Muscle layer of duodenum (tissue), 2 donors: ENCODE measurements around the gene SPTBN2.
"Not testable (repeated sequence)": the region's sequence is repeated elsewhere in the genome, so short reads cannot be mapped to it uniquely, and the experiment has no call there.

Source experiments
- H3K27ac ChIP-seq: one replicate; pipeline ENCODE4 v1.7.0; 2013; ENCODE audit warnings: mild to moderate bottlenecking, low read length
- H3K27me3 ChIP-seq: one replicate; pipeline ENCODE4 v1.7.0; 2013; ENCODE audit warnings: low read depth, mild to moderate bottlenecking, control low read depth, low read length
- H3K36me3 ChIP-seq, 2 donors: one replicate each; pipeline ENCODE4 v1.7.0; 2013; ENCODE audit warnings: low read length in 2 of 2, control low read depth in 1 of 2, mild to moderate bottlenecking in 1 of 2; ENCODE audit not compliant: insufficient read depth in 2 of 2, control insufficient read depth in 1 of 2
- H3K4me1 ChIP-seq, 2 donors: one replicate each; pipeline ENCODE4 v1.7.0; 2013; ENCODE audit warnings: low read length in 2 of 2, mild to moderate bottlenecking in 2 of 2, control low read depth in 1 of 2, moderate library complexity in 1 of 2; ENCODE audit not compliant: insufficient read depth in 2 of 2, control insufficient read depth in 1 of 2
- H3K4me3 ChIP-seq, 2 donors: one replicate each; pipeline ENCODE4 v1.7.0; 2013; ENCODE audit warnings: low read length in 2 of 2, low read depth in 1 of 2, mild to moderate bottlenecking in 1 of 2
- H3K9me3 ChIP-seq, 2 donors: one replicate each; pipeline ENCODE4 v1.7.0; 2013; ENCODE audit warnings: low read length in 2 of 2, control low read depth in 1 of 2, mild to moderate bottlenecking in 1 of 2; ENCODE audit not compliant: control insufficient read depth in 1 of 2
- donor health status: healthy.

Gene SPTBN2

GRCh38 chr11:66643745-66644437 is 85.1 kb downstream of the SPTBN2 start:
- Histone ChIP-seq H3K4me3 (peak overlapping the region in 1 of 2 donors; percentile 33), H3K27me3 (no peaks in the 10 kb centered on the region), H3K27ac (no peak overlapping the region), H3K4me1 (peaks cover 47 to 80% of the 10 kb centered on the region in 2 donors), H3K9me3 (no peaks in the 10 kb centered on the region), H3K36me3 (peaks cover 60 to 65% of the 10 kb centered on the region in 2 donors)

GRCh38 chr11:66641834-66642233 is 87.2 kb downstream of the SPTBN2 start:
- Histone ChIP-seq H3K36me3 (peaks cover 46 to 58% of the 10 kb centered on the region in 2 donors), H3K4me1 (peaks cover 47 to 88% of the 10 kb centered on the region in 2 donors), H3K9me3 (no peaks in the 10 kb centered on the region), H3K27me3 (no peaks in the 10 kb centered on the region), H3K4me3 (peak overlapping the region; percentile 58 to 93), H3K27ac (no peak overlapping the region)

GRCh38 chr11:66639814-66640340 is 89.1 kb downstream of the SPTBN2 start:
- not testable (repeated sequence) for H3K9me3 ChIP-seq, H3K27me3 ChIP-seq
- Histone ChIP-seq H3K4me1 (peaks cover 40 to 69% of the 10 kb centered on the region in 2 donors), H3K27ac (peak overlapping the region; percentile 10), H3K4me3 (peak overlapping the region; percentile 93 to 98), H3K36me3 (peaks cover 29 to 38% of the 10 kb centered on the region in 2 donors)

- no peaks in the 10 kb centered on the region for H3K27me3 ChIP-seq
- peaks cover 34 to 62% of the 10 kb centered on the region in 2 donors for H3K4me1 ChIP-seq
- H3K27ac ChIP-seq: peak overlapping the region; percentile 96
- peak overlapping the region; percentile 93 to 98 for H3K4me3 ChIP-seq
- no peaks in the 10 kb centered on the region for H3K9me3 ChIP-seq
- peaks cover 23 to 32% of the 10 kb centered on the region in 2 donors for H3K36me3 ChIP-seq
Measured at GRCh38 chr11:66639066-66639813, 89.8 kb downstream of the SPTBN2 start.

GRCh38 chr11:66638177-66639065 is 90.6 kb downstream of the SPTBN2 start, which contains the start of gene RBM4:
RBM4 (plus strand) TSS chr11:66638703; CDS start chr11:66639712, 1,009 bp downstream.
- Histone ChIP-seq H3K4me3 (peak within 1 kb of the TSS; percentile 93 to 98), H3K4me1 (peaks cover 29 to 54% of the 10 kb centered on the region in 2 donors), H3K27me3 (no peaks in the 10 kb centered on the region), H3K9me3 (no peaks in the 10 kb centered on the region), H3K36me3 (peaks cover 15 to 24% of the 10 kb centered on the region in 2 donors), H3K27ac (peak within 1 kb of the TSS; percentile 96)

- peaks cover 12 to 16% of the 10 kb centered on the region in 2 donors for H3K36me3 ChIP-seq
- H3K4me1 ChIP-seq: peaks cover 22 to 47% of the 10 kb centered on the region in 2 donors
- peak overlapping the region; percentile 78 for H3K27ac ChIP-seq
- H3K27me3 ChIP-seq: no peaks in the 10 kb centered on the region
- peak overlapping the region; percentile 66 to 93 for H3K4me3 ChIP-seq
- no peaks in the 10 kb centered on the region for H3K9me3 ChIP-seq
Measured at GRCh38 chr11:66637557-66638176, 91.3 kb downstream of the SPTBN2 start.

- peaks cover 12 to 16% of the 10 kb centered on the region in 2 donors for H3K36me3 ChIP-seq
- H3K27ac ChIP-seq: no peak overlapping the region
- H3K9me3 ChIP-seq: no peaks in the 10 kb centered on the region
- peaks cover 17 to 38% of the 10 kb centered on the region in 2 donors for H3K4me1 ChIP-seq
- H3K4me3 ChIP-seq: no peak overlapping the region
- no peaks in the 10 kb centered on the region for H3K27me3 ChIP-seq
Measured at GRCh38 chr11:66636411-66636810, 92.6 kb downstream of the SPTBN2 start.
